Type B pancreatic cell (in vitro differentiated cells): ENCODE results near the gene HMX2. TPM values are rescaled to one million over a fixed set of nuclear protein-coding genes. Genes with fewer than 3 reads are reported as not detected.

Experiments used
- DNase-seq: peaks from one replicate; pipeline ENCODE4 v3.0.0; 2021; ENCODE audit warnings: mixed read lengths; ENCODE audit not compliant: unreplicated experiment; ENCODE audit errors: extremely low spot score
- H3K27ac Mint-ChIP-seq: 2 replicates; pipeline ENCODE4 v1.8.0; 2021; ENCODE audit warnings: mild to moderate bottlenecking, mixed read lengths
- H3K27me3 Mint-ChIP-seq: 2 replicates; pipeline ENCODE4 v1.8.0; 2021; ENCODE audit warnings: mixed read lengths
- H3K36me3 Mint-ChIP-seq: 2 replicates; pipeline ENCODE4 v1.8.0; 2021; ENCODE audit warnings: mixed read lengths
- H3K4me1 Mint-ChIP-seq: one replicate; pipeline ENCODE4 v1.8.0; 2021; ENCODE audit warnings: mixed read lengths; ENCODE audit not compliant: unreplicated experiment
- H3K4me3 Mint-ChIP-seq: 2 replicates; pipeline ENCODE4 v1.8.0; 2021; ENCODE audit warnings: mild to moderate bottlenecking, mixed read lengths
- H3K9me3 Mint-ChIP-seq: 2 replicates; pipeline ENCODE4 v1.8.0; 2021; ENCODE audit warnings: mixed read lengths
- CTCF ChIP-seq: fragments of 200-600 bp; sonication (generic); conservative IDR thresholded peaks from 2 replicates; pipeline ENCODE4 v1.5.0; 2021; ENCODE audit warnings: antibody characterized with exemption, mild to moderate bottlenecking
- total RNA-seq: library from RNA; stranded (reverse); gene quantifications from 2 replicates; pipeline ENCODE4 v1.2.1, GENCODE V29; 2021; ENCODE audit warnings: low replicate concordance

HMX2 gene
- total RNA-seq, 1 donor from 2014 or later: 0.19 TPM

DNA sequence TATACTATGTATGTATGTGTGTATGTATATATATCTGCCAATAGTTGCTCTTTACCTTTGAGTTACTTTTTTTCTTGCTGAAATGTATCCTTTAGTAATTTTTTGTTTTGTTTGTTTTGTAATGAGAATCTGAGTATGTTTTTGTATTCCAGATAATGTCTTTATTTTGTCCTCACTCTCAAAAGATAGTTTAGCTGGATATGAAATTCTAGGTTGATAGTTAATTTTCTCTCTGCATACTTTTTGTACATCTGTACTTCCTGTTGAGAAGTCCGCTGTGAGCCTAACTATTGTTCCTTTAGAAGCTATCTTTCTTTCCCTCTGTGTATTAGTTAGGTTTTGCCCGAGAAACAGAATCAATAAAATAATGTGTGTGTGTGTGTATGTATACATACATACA lies 35.8 kb downstream of the HMX2 start:
- H3K27me3 Mint-ChIP-seq: no peaks in the 10 kb centered on the region
- H3K27ac Mint-ChIP-seq: no peak overlapping the region
- no peaks in the 10 kb centered on the region for H3K4me1 Mint-ChIP-seq
- H3K36me3 Mint-ChIP-seq: peaks cover 15% of the 10 kb centered on the region
- TF ChIP-seq CTCF: no peak
- H3K4me3 Mint-ChIP-seq: no peak overlapping the region
- no peak for DNase-seq
- H3K9me3 Mint-ChIP-seq: peaks cover 26% of the 10 kb centered on the region

- no peak for TF ChIP-seq CTCF
- H3K27ac Mint-ChIP-seq: no peak overlapping the region
- H3K9me3 Mint-ChIP-seq: peaks cover 26% of the 10 kb centered on the region
- no peak for DNase-seq
- H3K27me3 Mint-ChIP-seq: no peaks in the 10 kb centered on the region
- H3K4me3 Mint-ChIP-seq: no peak overlapping the region
- H3K4me1 Mint-ChIP-seq: no peaks in the 10 kb centered on the region
- peaks cover 20% of the 10 kb centered on the region for H3K36me3 Mint-ChIP-seq
These were observed 39.8 kb downstream of the HMX2 start for GRCh38 chr10:123187781-123188180.

DNA sequence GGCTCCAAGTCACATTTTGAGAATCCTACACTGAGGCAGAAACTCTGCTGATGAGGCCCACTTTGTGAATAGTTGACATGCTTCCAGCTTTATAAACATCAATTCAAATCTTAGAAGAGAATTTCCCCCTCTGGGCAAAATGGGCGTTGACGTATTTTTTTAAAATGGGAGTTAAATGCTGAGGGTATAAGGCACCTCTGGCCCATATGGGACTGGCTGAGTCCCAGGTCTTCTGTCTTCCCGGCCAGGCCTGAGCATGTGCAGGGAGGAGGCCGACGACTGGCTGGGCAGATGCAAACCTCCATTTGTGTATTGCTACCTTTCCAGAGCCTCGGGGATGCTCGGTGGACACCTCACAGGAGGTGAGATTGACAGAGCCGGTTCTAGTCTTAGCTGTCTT lies 44.0 kb downstream of the HMX2 start:
- no peaks in the 10 kb centered on the region for H3K4me1 Mint-ChIP-seq
- H3K9me3 Mint-ChIP-seq: no peaks in the 10 kb centered on the region
- no peak for DNase-seq
- H3K36me3 Mint-ChIP-seq: peaks cover 5% of the 10 kb centered on the region
- no peak overlapping the region for H3K27ac Mint-ChIP-seq
- TF ChIP-seq CTCF: no peak
- no peak overlapping the region for H3K4me3 Mint-ChIP-seq
- peaks cover 3% of the 10 kb centered on the region for H3K27me3 Mint-ChIP-seq

- Mint-ChIP-seq H3K4me1 (no peaks in the 10 kb centered on the region), H3K27ac (no peak overlapping the region), H3K9me3 (no peaks in the 10 kb centered on the region), H3K27me3 (peaks cover 7% of the 10 kb centered on the region), H3K4me3 (no peak overlapping the region), H3K36me3 (peaks cover 5% of the 10 kb centered on the region)
- DNase-seq: no peak
- no peak for TF ChIP-seq CTCF
These were observed 46.1 kb downstream of the HMX2 start for GRCh38 chr10:123194056-123194455.

Other genes with a start within 250 kb of the HMX2 start
- gene FAM24A, start 237.5 kb upstream of the HMX2 start, total RNA-seq: not detected in 2 replicates
- gene C10orf88, start 193.9 kb upstream of the HMX2 start, total RNA-seq: 8.1 and 13.0 TPM in 2 replicates
- 4.6 and 5.0 TPM in 2 replicates for gene PSTK, start 167.7 kb upstream of the HMX2 start, total RNA-seq
- 12.0 and 12.6 TPM in 2 replicates for gene IKZF5, start 139.3 kb upstream of the HMX2 start, total RNA-seq
- gene ACADSB, start 139.1 kb upstream of the HMX2 start, total RNA-seq: 27.3 and 31.1 TPM in 2 replicates
- 0.77 TPM in 1 of 2 replicates, not detected in the other for gene HMX3, start 12.2 kb upstream of the HMX2 start, total RNA-seq
- gene BUB3, start 6.3 kb downstream of the HMX2 start, total RNA-seq: 74.2 and 124 TPM in 2 replicates